ENCODE results near the gene SFTPB.

The SFTPB gene

GRCh38 chr2:85698184-85698879 is 30.3 kb upstream of the SFTPB start:
- TF ChIP-seq, protein P1, sequence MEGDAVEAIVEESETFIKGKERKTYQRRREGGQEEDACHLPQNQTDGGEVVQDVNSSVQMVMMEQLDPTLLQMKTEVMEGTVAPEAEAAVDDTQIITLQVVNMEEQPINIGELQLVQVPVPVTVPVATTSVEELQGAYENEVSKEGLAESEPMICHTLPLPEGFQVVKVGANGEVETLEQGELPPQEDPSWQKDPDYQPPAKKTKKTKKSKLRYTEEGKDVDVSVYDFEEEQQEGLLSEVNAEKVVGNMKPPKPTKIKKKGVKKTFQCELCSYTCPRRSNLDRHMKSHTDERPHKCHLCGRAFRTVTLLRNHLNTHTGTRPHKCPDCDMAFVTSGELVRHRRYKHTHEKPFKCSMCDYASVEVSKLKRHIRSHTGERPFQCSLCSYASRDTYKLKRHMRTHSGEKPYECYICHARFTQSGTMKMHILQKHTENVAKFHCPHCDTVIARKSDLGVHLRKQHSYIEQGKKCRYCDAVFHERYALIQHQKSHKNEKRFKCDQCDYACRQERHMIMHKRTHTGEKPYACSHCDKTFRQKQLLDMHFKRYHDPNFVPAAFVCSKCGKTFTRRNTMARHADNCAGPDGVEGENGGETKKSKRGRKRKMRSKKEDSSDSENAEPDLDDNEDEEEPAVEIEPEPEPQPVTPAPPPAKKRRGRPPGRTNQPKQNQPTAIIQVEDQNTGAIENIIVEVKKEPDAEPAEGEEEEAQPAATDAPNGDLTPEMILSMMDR (IDR thresholded peaks at IDR 0.05), result no peak

DNA sequence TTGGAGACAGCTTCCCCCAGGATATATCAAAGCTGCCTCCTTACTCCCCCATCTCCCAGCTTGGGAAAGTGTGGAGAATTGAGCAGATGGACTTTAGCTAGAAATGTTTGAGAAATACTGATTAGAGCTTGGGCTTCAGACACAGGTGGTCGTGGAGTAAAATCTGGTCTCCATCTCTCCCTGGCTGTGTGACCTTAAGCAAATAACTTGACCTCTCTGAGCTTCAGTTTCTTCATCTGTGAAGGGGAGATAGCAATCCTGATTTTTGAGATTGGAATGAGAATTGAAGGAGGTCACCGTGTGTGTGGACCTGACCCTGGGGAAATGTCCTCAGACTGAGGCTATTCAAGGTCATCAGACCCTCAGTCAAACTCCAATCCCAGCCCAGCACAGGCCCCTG is 29.7 kb upstream of the SFTPB start:
- TF ChIP-seq, protein P1 (IDR thresholded peaks at IDR 0.05), result no peak

- TF ChIP-seq, protein P1 (IDR thresholded peaks at IDR 0.05), result no peak
Measured at GRCh38 chr2:85697096-85697495, 29.1 kb upstream of the SFTPB start.

DNA sequence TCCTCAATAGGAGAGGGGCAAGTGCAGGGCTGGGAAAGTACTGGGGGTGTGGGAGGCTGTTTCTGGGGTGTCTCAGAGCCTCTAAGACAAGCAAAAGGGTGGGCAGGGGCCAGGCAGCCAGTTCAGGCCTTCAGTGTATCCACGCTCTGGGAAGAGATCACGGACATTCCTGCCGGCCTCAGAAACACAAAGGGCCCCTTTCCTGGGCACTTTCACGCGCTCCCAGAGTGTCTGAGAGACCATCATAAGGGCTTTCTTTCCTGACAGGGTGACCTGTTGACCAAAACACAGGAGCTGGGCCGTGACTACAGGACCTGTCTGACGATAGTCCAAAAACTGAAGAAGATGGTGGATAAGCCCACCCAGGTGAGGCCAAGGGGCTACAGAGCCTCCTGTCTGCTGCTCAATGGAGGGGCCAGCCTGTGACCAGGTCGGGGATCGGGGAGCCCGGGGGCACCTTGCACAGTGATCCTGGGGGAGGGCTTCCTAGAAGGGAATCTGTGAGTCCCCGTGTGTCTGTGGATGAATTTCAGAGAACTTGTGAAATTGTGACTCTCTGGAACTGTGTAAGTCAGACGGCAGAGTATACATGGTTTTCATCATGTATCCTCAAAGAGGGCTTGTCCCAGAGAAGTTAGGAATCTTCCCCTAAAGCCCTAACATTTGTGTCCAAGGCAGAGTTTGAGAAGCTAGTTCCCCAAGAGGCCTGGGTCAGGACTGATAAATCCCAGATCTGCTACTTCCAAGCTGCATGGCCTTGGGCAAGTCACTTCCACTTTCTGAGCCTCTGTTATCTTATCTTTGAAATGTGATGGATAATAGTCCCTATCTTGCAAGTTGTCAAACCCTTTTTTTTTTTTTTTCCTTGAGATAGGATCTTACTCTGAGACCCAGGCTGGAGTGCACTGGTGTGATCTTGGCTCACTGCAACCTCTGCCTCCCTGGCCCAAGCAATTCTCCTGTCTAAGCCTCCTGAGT is 28.0 kb upstream of the SFTPB start:
- TF ChIP-seq, protein P1 (IDR thresholded peaks at IDR 0.05), result no peak

- TF ChIP-seq, protein P1 (IDR thresholded peaks at IDR 0.05), result no peak
Measured at GRCh38 chr2:85695121-85695520, 27.1 kb upstream of the SFTPB start.

GRCh38 chr2:85694052-85695025 is 26.3 kb upstream of the SFTPB start, which contains the start of gene GNLY:
Gene GNLY, plus strand, starts transcription at chr2:85694358. Its CDS starts 61 bp downstream, at chr2:85694419.
- TF ChIP-seq, protein P1 (IDR thresholded peaks at IDR 0.05), result no peak

All from LNCAP (cell line).